Right lobe of liver (tissue), 6 donors: ENCODE data around the gene ADISSP. TPM values are rescaled to one million over a fixed set of nuclear protein-coding genes. Genes with fewer than 3 reads are reported as not detected.

Experiments used
- ATAC-seq, 4 donors: fragments of 200-7000 bp; cut with Tn5 transposase; one replicate each; pipeline ENCODE4 v1.9.1; 2020; ENCODE audit warnings: mild to moderate bottlenecking in 4 of 4, moderate library complexity in 4 of 4
- DNase-seq, 3 donors: peaks; one replicate each; pipeline ENCODE4 v3.0.0-alpha.2; 2020
- H3K27ac ChIP-seq, 3 donors: fragments of 200-600 bp; one replicate each; pipeline ENCODE4 v1.8.0; 2022
- H3K27me3 ChIP-seq, 2 donors: fragments of 200-600 bp; one replicate each; pipeline ENCODE4 v1.8.0; 2022
- H3K36me3 ChIP-seq, 4 donors: fragments of 200-600 bp; sonication (generic) in 1 of 4; one replicate each; pipeline versions ENCODE4 v1.5.1 to v1.8.0; 2017 to 2022; ENCODE audit warnings: control low read depth in 1 of 4
- H3K4me1 ChIP-seq, 4 donors: fragments of 200-600 bp; sonication (generic) in 1 of 4; one replicate each; pipeline versions ENCODE4 v1.5.1 to v1.8.0; 2017 to 2022; ENCODE audit warnings: control low read depth in 1 of 4
- H3K4me3 ChIP-seq, 3 donors: fragments of 200-600 bp; one replicate each; pipeline ENCODE4 v1.8.0; 2022
- H3K9me3 ChIP-seq, 4 donors: fragments of 200-600 bp; sonication (generic) in 1 of 4; one replicate each; pipeline versions ENCODE4 v1.5.1 to v1.8.0; 2017 to 2022; ENCODE audit warnings: control low read depth in 1 of 4
- CTCF ChIP-seq, 4 donors: fragments of 200-600 bp in 3 of 4; fragments of 450-650 bp in 1 of 4; IDR thresholded peaks; one replicate each; pipeline versions ENCODE4 v1.5.1 to v1.8.0; 2016 to 2022; ENCODE audit warnings: antibody characterized with exemption in 4 of 4, mild to moderate bottlenecking in 2 of 4
- POLR2A ChIP-seq: fragments of 450-650 bp; IDR thresholded peaks from one replicate; pipeline ENCODE4 v1.6.1; 2017; ENCODE audit warnings: antibody characterized with exemption, mild to moderate bottlenecking
- WGBS: methylation state at CpG from one replicate; pipeline ENCODE4 v1.1.6; 2018; ENCODE audit warnings: low coverage, low lambda C conversion rate; ENCODE audit not compliant: insufficient coverage; ENCODE audit errors: missing lambda C conversion rate; 5-methylcytosine and 5-hydroxymethylcytosine counted together
- intact Hi-C, 2 donors: fragments of 100-400 bp; cut with DNase I; formaldehyde crosslinking; loops; one replicate each; pipeline versions ENCODE4 v1.11.2 to v1.14.1; 2022
- total RNA-seq, 6 experiments: library from RNA; depleted of rRNA in 2 of 6; stranded (reverse); fragments of >200 nt in 2 of 6; fragmentation: NEBNext Ultra II Directional in 3 of 6; extraction: Animal tissue kit (Norgen Biotek cat#: 25700) in 3 of 6; gene quantifications; one replicate each; pipeline versions ENCODE4 v1.1.0 to v1.2.4, GENCODE V29; 2016 to 2023
- donor health status: DM: no; HTN: yes; CAD: no.
- donor health status: DM: no; HTN: no; CAD: no.
- donor health status: DM: no; HTN: no; CAD: no.
- donor health status: DM: no; HTN: yes; CAD: no.
- donor health status: DM: no; HTN: yes; CAD: no.

Gene ADISSP
- total RNA-seq, 6 experiments from 2014 or later = 9.6 to 11.7 (median 9.9) TPM

DNA sequence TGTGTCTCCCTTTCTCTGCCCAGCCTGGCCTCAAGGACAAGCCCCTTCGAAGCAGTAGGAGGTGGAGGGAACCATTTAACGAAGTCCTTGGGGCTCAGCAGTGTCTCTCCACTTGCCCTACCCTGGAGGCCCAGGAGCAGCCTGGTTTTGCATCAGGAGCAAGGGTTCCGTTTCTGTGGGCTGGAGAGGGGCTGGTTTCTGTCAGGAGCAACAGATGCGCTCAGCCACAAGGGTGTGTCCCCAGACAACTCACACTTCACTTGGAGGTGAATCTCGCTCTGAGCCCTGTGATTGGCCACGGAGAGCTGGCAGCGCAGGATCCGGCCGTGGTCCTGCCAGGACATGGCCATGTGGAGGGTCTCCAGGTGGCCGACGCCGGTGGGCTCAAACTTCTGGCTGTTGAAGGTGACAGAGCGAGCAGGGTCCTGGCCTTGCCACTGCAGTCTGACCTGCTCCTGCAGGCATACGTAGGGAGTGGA lies 62.0 kb downstream of the ADISSP start:
- no CpG with 5 or more reads among the region's 14 CpGs for whole genome bisulfite sequencing
- no peak overlapping the region for H3K4me3 ChIP-seq
- TF ChIP-seq CTCF (IDR thresholded peaks at IDR 0.05) (no peak), POLR2A (no peak)
- ATAC-seq (no peak), DNase-seq (peak in 1 of 3 donors; percentile 21)
- H3K27me3 ChIP-seq = no peaks in the 10 kb centered on the region
- H3K4me1 ChIP-seq = no peaks in the 10 kb centered on the region
- H3K9me3 ChIP-seq = no peaks in the 10 kb centered on the region
- no peaks in the 10 kb centered on the region for H3K36me3 ChIP-seq
- H3K27ac ChIP-seq = no peak overlapping the region
- intact Hi-C loops = no loop called here

GRCh38 chr20:3704087-3704486 lies 63.5 kb downstream of the ADISSP start:
- DNase-seq = peak in 1 of 3 donors; percentile 39
- no peak for ATAC-seq
- Histone ChIP-seq H3K36me3 (no peaks in the 10 kb centered on the region), H3K27me3 (no peaks in the 10 kb centered on the region), H3K4me1 (no peaks in the 10 kb centered on the region), H3K9me3 (no peaks in the 10 kb centered on the region), H3K4me3 (no peak overlapping the region), H3K27ac (no peak overlapping the region)
- TF ChIP-seq CTCF (IDR thresholded peaks at IDR 0.05) (no peak), POLR2A (no peak)
- intact Hi-C loops = no loop called here
- 61% methylated on average over 5 of the region's 5 CpGs for WGBS

Other genes with a start within 250 kb of the ADISSP start
- not detected for gene GFRA4, start 104.4 kb downstream of the ADISSP start, total RNA-seq
- gene ADAM33, start 85.7 kb downstream of the ADISSP start, total RNA-seq = under 1 TPM; 0.24 to 0.51 (median 0.45) TPM
- gene SIGLEC1, start 55.2 kb downstream of the ADISSP start, total RNA-seq = 10 to 100 TPM in 2 of 6 experiments, 1 to 10 TPM in 4; 2.6 to 13.9 (median 5.7) TPM
- gene HSPA12B, start 35.1 kb downstream of the ADISSP start, total RNA-seq = 1 to 10 TPM in 3 of 6 experiments, under 1 TPM in 3; 0.46 to 2.2 (median 0.97) TPM
- not detected for gene SPEF1, start 13.7 kb upstream of the ADISSP start, total RNA-seq
- 10 to 100 TPM; 27.8 to 43.1 (median 31.6) TPM for gene CENPB, start 19.0 kb upstream of the ADISSP start, total RNA-seq
- 10 to 100 TPM; 10.9 to 28.7 (median 16.5) TPM for gene CDC25B, start 28.6 kb upstream of the ADISSP start, total RNA-seq
- gene AP5S1, start 52.8 kb upstream of the ADISSP start, total RNA-seq = 10 to 100 TPM in 3 of 6 experiments, 1 to 10 TPM in 3; 7.7 to 16.1 (median 9.5) TPM
- 10 to 100 TPM; 10.1 to 20.4 (median 17.0) TPM for gene MAVS, start 79.1 kb upstream of the ADISSP start, total RNA-seq
- 10 to 100 TPM; 13.0 to 17.8 (median 13.8) TPM for gene PANK2, start 121.6 kb upstream of the ADISSP start, total RNA-seq
- gene RNF24, start 247.8 kb upstream of the ADISSP start, total RNA-seq = 1 to 10 TPM; 1.1 to 8.7 (median 2.2) TPM